Erythroblast (primary cell): Measurements from ENCODE around the gene SAMD4B.

Experiments used
- GATA1 ChIP-seq: IDR thresholded peaks from 2 replicates; pipeline ENCODE4 v1.6.1; 2011; ENCODE audit warnings: low read depth, mild to moderate bottlenecking, control low read depth, low read length, moderate library complexity
- POLR2A ChIP-seq: IDR thresholded peaks from 2 replicates; pipeline ENCODE4 v1.6.1; 2011; ENCODE audit warnings: mild to moderate bottlenecking, low read length

DNA sequence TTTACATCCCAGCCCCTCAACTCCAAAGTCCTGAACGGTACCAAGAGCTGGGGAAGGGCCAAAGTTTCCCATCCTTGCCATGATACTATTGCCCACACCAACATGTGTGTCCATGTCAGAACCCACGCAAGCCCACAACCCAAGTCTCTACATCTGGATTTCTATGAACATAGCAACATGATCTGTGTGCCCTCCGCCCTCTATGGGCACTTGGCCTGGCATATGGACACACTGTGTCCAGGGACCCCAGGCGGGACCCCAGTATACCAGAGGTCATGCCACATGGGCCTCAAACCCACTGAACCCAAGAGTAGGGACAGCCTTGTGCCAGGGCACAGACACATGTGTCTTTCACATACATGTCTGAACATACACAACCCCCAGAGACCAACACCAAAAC is 23.5 kb upstream of the SAMD4B start:
- TF ChIP-seq POLR2A (no peak), GATA1 (no peak)
